ENCODE data around the gene NETO1. TPM values are rescaled to one million over a fixed set of nuclear protein-coding genes. Genes with fewer than 3 reads are reported as not detected.

Gene NETO1
- total and polyA plus RNA-seq, 2 of the 13 experiments (the other 11 are each of a cell fraction or from before 2014, with no cell fraction given) = not detected

GRCh38 chr18:72762515-72763122 is 105.2 kb downstream of the NETO1 start (continued):
- TF ChIP-seq CTCF (CRISPR knock-in tag; IDR thresholded peaks at IDR 0.05) = peak; percentile 71
- no peak for TF ChIP-seq AGO2 (optimal IDR thresholded peaks at IDR 0.05; ENCODE audit: low read depth, low read length)

- 0 out of 2 replicates have a peak, but pooled peaks cover 6% of the 10 kb centered on the region for H3K4me1 ChIP-seq (ENCODE audit: insufficient read depth, low read length)
- ChIA-PET POLR2A (no interaction called here), CTCF (ENCODE audit: low intra/inter-chr PET ratio, low total read pairs) (no interaction called here)
- FAIRE-seq = no peak
- intact Hi-C loops (cut with micrococcal nuclease; ENCODE audit: unreplicated experiment) = no loop called here
- no TSS peak for BruUV-seq (replicated peaks)
- TF ChIP-seq CEBPG (CRISPR knock-in tag; IDR thresholded peaks at IDR 0.05) (0 out of 2 replicates have a peak, but pooled peaks have one; percentile 8), HNF4A (CRISPR knock-in tag; IDR thresholded peaks at IDR 0.05) (peak; percentile 51), KDM5A (IDR thresholded peaks at IDR 0.05; ENCODE audit: borderline replicate concordance, low read length) (no peak)
- no peak overlapping the region for H2AFZ ChIP-seq (ENCODE audit: low read length)
- no peaks in the 10 kb centered on the region for H3K79me2 ChIP-seq (ENCODE audit: insufficient read depth, low read length)
- no peaks in the 10 kb centered on the region for H3K27me3 ChIP-seq (ENCODE audit: control insufficient read depth in 1 of 2, insufficient read depth in 2 of 2, low read length in 2 of 2)
- no peak overlapping the region for H3K9ac ChIP-seq (ENCODE audit: insufficient read depth, low read depth, low read length)
- no peaks in the 10 kb centered on the region for H3K36me3 ChIP-seq (replicated peaks in 1 of 2; ENCODE audit: control insufficient read depth in 1 of 2, insufficient read depth in 2 of 2, low read length in 2 of 2)
- no peaks in the 10 kb centered on the region for H4K20me1 ChIP-seq (ENCODE audit: insufficient read depth, low read length)
- peak; percentile 86 for ATAC-seq
- no peak overlapping the region for H3K4me2 ChIP-seq (ENCODE audit: low read depth, low read length)
- H3K4me3 ChIP-seq (replicated peaks in 1 of 3; ENCODE audit: insufficient read depth in 1 of 3, low read depth in 2 of 3, low read length in 3 of 3) = no peak overlapping the region
- in situ Hi-C loops (cut with HindIII; ENCODE audit: extremely low pct_ligation_motif_present, low pct_unique_long_range_greater_than_20kb) = loop anchor here (25.0 kb wide), 1 partner anchor 1235 kb away; no protein-coding TSS in a partner anchor
- H3K9me3 ChIP-seq (ENCODE audit: low read length) = no peaks in the 10 kb centered on the region
- H3K27ac ChIP-seq (ENCODE audit: extremely low read length, insufficient read depth, low read length) = no peak overlapping the region
- DNase-seq (ENCODE audit: low spot score) = peak; percentile 1
- 5% methylated on average over 4 of the region's 4 CpGs for WGBS (ENCODE audit: low lambda C conversion rate)
Observed at GRCh38 chr18:72752220-72752619, 115.6 kb downstream of the NETO1 start.

Data from HepG2 (cell line).